A673 (cell line): ENCODE results near the gene P3H4. TPM values are rescaled to one million over a fixed set of nuclear protein-coding genes. Genes with fewer than 3 reads are reported as not detected.

Experiments
- BruUV-seq: library from RNA; stranded (reverse); fragments of 400-500 nt; replicated peaks from 2 replicates; lab custom pipeline; 2021; lab: Mats Ljungman, UMichigan
- CTCF ChIA-PET: fragments of 300-600 bp; sonication (Branson Sonifier 250); formaldehyde crosslinking; loops from one replicate; lab custom pipeline; 2022; ENCODE audit warnings: antibody characterized with exemption; lab: Charles Lee
- POLR2A ChIA-PET: fragments of 300-600 bp; sonication (Branson Sonifier 250); formaldehyde crosslinking; loops from one replicate; lab custom pipeline; 2022; ENCODE audit warnings: antibody characterized with exemption; ENCODE audit not compliant: low non-redundant PET; lab: Charles Lee
- DNase-seq: peaks from one replicate; pipeline ENCODE4 v3.0.0-alpha.2; 2015; ENCODE audit warnings: low spot score
- H3K27ac ChIP-seq: fragments of 200-600 bp; sonication (generic); 2 replicates; pipeline ENCODE4 v1.5.1; 2016; ENCODE audit warnings: mixed run types, low read depth, mild to moderate bottlenecking, mixed read lengths, antibody characterized with exemption, low read length; ENCODE audit not compliant: poor library complexity, severe bottlenecking
- H3K27me3 ChIP-seq: fragments of 200-600 bp; sonication (generic); replicated peaks from 2 replicates; pipeline ENCODE4 v1.6.1; 2017; ENCODE audit warnings: mixed run types, low read depth, mild to moderate bottlenecking, mixed read lengths, antibody characterized with exemption, low read length; ENCODE audit not compliant: insufficient read depth, poor library complexity
- H3K36me3 ChIP-seq: fragments of 200-600 bp; sonication (generic); 2 replicates; pipeline ENCODE4 v1.6.1; 2016; ENCODE audit warnings: mixed run types, mild to moderate bottlenecking, mixed read lengths, antibody characterized with exemption, low read length; ENCODE audit not compliant: insufficient read depth, poor library complexity, severe bottlenecking
- H3K4me1 ChIP-seq: fragments of 200-600 bp; sonication (generic); 2 replicates; pipeline ENCODE4 v1.6.1; 2017; ENCODE audit warnings: mixed run types, mild to moderate bottlenecking, mixed read lengths, antibody characterized with exemption, low read length; ENCODE audit not compliant: insufficient read depth, poor library complexity, severe bottlenecking
- H3K4me3 ChIP-seq: fragments of 200-600 bp; sonication (generic); 2 replicates; pipeline ENCODE4 v1.5.1; 2016; ENCODE audit warnings: low read depth, mixed run types, mild to moderate bottlenecking, mixed read lengths, low read length; ENCODE audit not compliant: poor library complexity, severe bottlenecking
- H3K9me3 ChIP-seq: fragments of 200-600 bp; sonication (generic); 2 replicates; pipeline ENCODE4 v1.6.1; 2016; ENCODE audit warnings: mixed run types, low read depth, mild to moderate bottlenecking, mixed read lengths, antibody characterized with exemption, low read length; ENCODE audit not compliant: poor library complexity, severe bottlenecking
- EZH2 ChIP-seq: fragments of 200-600 bp; sonication (generic); IDR thresholded peaks from 2 replicates; pipeline ENCODE4 v1.6.1; 2017; ENCODE audit warnings: borderline replicate concordance, low read depth, mild to moderate bottlenecking, mixed read lengths, antibody characterized with exemption, low read length; ENCODE audit not compliant: poor library complexity, severe bottlenecking
- intact Hi-C: fragments of 100-400 bp; cut with micrococcal nuclease; formaldehyde crosslinking; loops from one replicate; pipeline ENCODE4 v1.10.0; 2022; ENCODE audit not compliant: unreplicated experiment
- total RNA-seq: library from RNA; stranded (reverse); gene quantifications from 2 replicates; pipeline ENCODE4 v1.2.3, GENCODE V29; 2021
- TF ChIP-seq, protein P1 (sequence below): fragments of 300-800, 200-600 bp; sonication (generic); conservative IDR thresholded peaks from 2 replicates; pipeline ENCODE4 v1.5.1; 2017; ENCODE audit warnings: low read depth, mild to moderate bottlenecking, antibody characterized with exemption, low read length, moderate library complexity, mixed read lengths

The P3H4 gene
- total RNA-seq, 1 experiment from 2014 or later = 5.9 TPM

GRCh38 chr17:41766135-41766534 is 45.6 kb downstream of the P3H4 start:
- no TSS peak for BruUV-seq
- intact Hi-C loops = no loop called here
- Histone ChIP-seq H3K9me3 (no peaks in the 10 kb centered on the region), H3K27me3 (no peaks in the 10 kb centered on the region), H3K36me3 (peaks cover 2% of the 10 kb centered on the region), H3K4me1 (no peaks in the 10 kb centered on the region), H3K27ac (no peak overlapping the region), H3K4me3 (no peak overlapping the region)
- ChIA-PET CTCF (no interaction called here), POLR2A (no interaction called here)
- no peak for TF ChIP-seq EZH2
- TF ChIP-seq, protein P1, sequence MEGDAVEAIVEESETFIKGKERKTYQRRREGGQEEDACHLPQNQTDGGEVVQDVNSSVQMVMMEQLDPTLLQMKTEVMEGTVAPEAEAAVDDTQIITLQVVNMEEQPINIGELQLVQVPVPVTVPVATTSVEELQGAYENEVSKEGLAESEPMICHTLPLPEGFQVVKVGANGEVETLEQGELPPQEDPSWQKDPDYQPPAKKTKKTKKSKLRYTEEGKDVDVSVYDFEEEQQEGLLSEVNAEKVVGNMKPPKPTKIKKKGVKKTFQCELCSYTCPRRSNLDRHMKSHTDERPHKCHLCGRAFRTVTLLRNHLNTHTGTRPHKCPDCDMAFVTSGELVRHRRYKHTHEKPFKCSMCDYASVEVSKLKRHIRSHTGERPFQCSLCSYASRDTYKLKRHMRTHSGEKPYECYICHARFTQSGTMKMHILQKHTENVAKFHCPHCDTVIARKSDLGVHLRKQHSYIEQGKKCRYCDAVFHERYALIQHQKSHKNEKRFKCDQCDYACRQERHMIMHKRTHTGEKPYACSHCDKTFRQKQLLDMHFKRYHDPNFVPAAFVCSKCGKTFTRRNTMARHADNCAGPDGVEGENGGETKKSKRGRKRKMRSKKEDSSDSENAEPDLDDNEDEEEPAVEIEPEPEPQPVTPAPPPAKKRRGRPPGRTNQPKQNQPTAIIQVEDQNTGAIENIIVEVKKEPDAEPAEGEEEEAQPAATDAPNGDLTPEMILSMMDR = no peak
- no peak for DNase-seq

DNA sequence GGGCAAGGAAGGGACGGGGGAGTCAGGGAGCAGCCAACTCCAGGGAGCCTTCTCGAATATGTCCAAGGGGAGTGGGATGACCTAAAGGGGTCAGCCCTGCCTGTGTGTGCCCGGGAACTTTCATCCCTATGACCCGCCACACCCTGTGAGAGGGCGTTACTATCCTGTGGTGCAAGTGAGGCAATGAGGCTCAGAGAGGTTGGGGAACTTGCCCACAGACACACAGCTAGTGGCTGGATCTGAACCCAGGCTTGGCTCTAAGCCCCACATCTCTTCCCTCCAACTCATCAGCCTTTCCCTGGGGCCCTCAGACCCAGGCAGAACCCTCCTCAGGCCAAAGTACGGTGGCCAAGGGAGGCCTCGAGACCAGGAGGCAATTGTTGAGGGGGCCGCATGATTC is 48.4 kb downstream of the P3H4 start:
- ChIA-PET POLR2A (no interaction called here), CTCF (no interaction called here)
- DNase-seq = no peak
- no peaks in the 10 kb centered on the region for H3K27me3 ChIP-seq
- no peak overlapping the region for H3K27ac ChIP-seq
- no peaks in the 10 kb centered on the region for H3K4me1 ChIP-seq
- BruUV-seq = no TSS peak
- TF ChIP-seq, protein P1 = no peak
- TF ChIP-seq EZH2 = no peak
- H3K36me3 ChIP-seq = peaks cover 4% of the 10 kb centered on the region
- intact Hi-C loops = no loop called here
- no peaks in the 10 kb centered on the region for H3K9me3 ChIP-seq
- no peak overlapping the region for H3K4me3 ChIP-seq

- Histone ChIP-seq H3K27ac (no peak overlapping the region), H3K27me3 (no peaks in the 10 kb centered on the region), H3K4me3 (no peak overlapping the region), H3K36me3 (peaks cover 6% of the 10 kb centered on the region), H3K4me1 (no peaks in the 10 kb centered on the region), H3K9me3 (no peaks in the 10 kb centered on the region)
- no TSS peak for BruUV-seq
- ChIA-PET POLR2A (no interaction called here), CTCF (no interaction called here)
- intact Hi-C loops = no loop called here
- no peak for DNase-seq
- TF ChIP-seq, protein P1 = no peak
- no peak for TF ChIP-seq EZH2
Measured at GRCh38 chr17:41762841-41763240, 48.9 kb downstream of the P3H4 start.
